H9 (cell line): ENCODE results near the gene SNCA. TPM values are rescaled to one million over a fixed set of nuclear protein-coding genes. Genes with fewer than 3 reads are reported as not detected.

ENCODE experiments used
- DNase-seq: peaks from one replicate; pipeline ENCODE4 v3.0.0-alpha.2; 2017
- H2AFZ ChIP-seq: one replicate; pipeline ENCODE4 v1.6.1; 2013; ENCODE audit warnings: mild to moderate bottlenecking, low read length, control low read depth, moderate library complexity
- H2AK5ac ChIP-seq: 2 replicates; pipeline ENCODE4 v1.6.1; 2013; ENCODE audit warnings: low read length, control low read depth, mixed read lengths; ENCODE audit not compliant: insufficient read length
- H2BK120ac ChIP-seq: one replicate; pipeline ENCODE4 v1.6.1; 2013; ENCODE audit warnings: low read depth, mild to moderate bottlenecking, low read length, control low read depth, inconsistent platforms; ENCODE audit not compliant: poor library complexity, severe bottlenecking
- H2BK12ac ChIP-seq: 2 replicates; pipeline ENCODE4 v1.6.1; 2013; ENCODE audit warnings: low read length, control low read depth, mixed read lengths, low read depth; ENCODE audit not compliant: insufficient read length
- H2BK15ac ChIP-seq: 2 replicates; pipeline ENCODE4 v1.6.1; 2013; ENCODE audit warnings: low read depth, low read length, control low read depth
- H2BK20ac ChIP-seq: one replicate; pipeline ENCODE4 v1.6.1; 2013; ENCODE audit warnings: low read depth, mild to moderate bottlenecking, low read length, control low read depth, inconsistent platforms; ENCODE audit not compliant: poor library complexity, severe bottlenecking
- H2BK5ac ChIP-seq: 2 replicates; pipeline ENCODE4 v1.6.1; 2013; ENCODE audit warnings: low read length, control low read depth, mixed read lengths; ENCODE audit not compliant: insufficient read length
- H3K14ac ChIP-seq: 2 replicates; pipeline ENCODE4 v1.6.1; 2013; ENCODE audit warnings: low read length, control low read depth; ENCODE audit not compliant: insufficient read depth
- H3K18ac ChIP-seq: 2 replicates; pipeline ENCODE4 v1.6.1; 2013; ENCODE audit warnings: low read depth, mild to moderate bottlenecking, mixed read lengths, low read length, control low read depth; ENCODE audit not compliant: insufficient read length
- H3K23ac ChIP-seq: 2 replicates; pipeline ENCODE4 v1.6.1; 2013; ENCODE audit warnings: low read length, control low read depth, mixed read lengths, low read depth; ENCODE audit not compliant: insufficient read length
- H3K23me2 ChIP-seq: 2 replicates; pipeline ENCODE4 v1.6.1; 2013; ENCODE audit warnings: low read depth, mild to moderate bottlenecking, mixed read lengths, low read length, control low read depth; ENCODE audit not compliant: insufficient read length, poor library complexity, severe bottlenecking
- H3K27ac ChIP-seq: 2 replicates; pipeline ENCODE4 v1.5.1; 2013; ENCODE audit warnings: low read length, control low read depth, mixed read lengths, low read depth; ENCODE audit not compliant: insufficient read length
- H3K27me3 ChIP-seq: 2 replicates; pipeline ENCODE4 v1.6.1; 2013; ENCODE audit warnings: low read length, control low read depth, inconsistent platforms; ENCODE audit not compliant: insufficient read depth
- H3K4ac ChIP-seq: 2 replicates; pipeline ENCODE4 v1.6.1; 2013; ENCODE audit warnings: low read depth, mild to moderate bottlenecking, control low read depth, inconsistent platforms, low read length, moderate library complexity
- H3K4me1 ChIP-seq: 2 replicates; pipeline ENCODE4 v1.6.1; 2013; ENCODE audit warnings: low read length, control low read depth, inconsistent platforms; ENCODE audit not compliant: insufficient read depth
- H3K4me2 ChIP-seq: 2 replicates; pipeline ENCODE4 v1.6.1; 2013; ENCODE audit warnings: low read length, control low read depth, mixed read lengths; ENCODE audit not compliant: insufficient read length, insufficient read depth
- H3K56ac ChIP-seq: 2 replicates; pipeline ENCODE4 v1.6.1; 2013; ENCODE audit warnings: low read depth, mild to moderate bottlenecking, mixed read lengths, low read length, control low read depth; ENCODE audit not compliant: insufficient read length
- H3K79me1 ChIP-seq: 2 replicates; pipeline ENCODE4 v1.6.1; 2013; ENCODE audit warnings: low read depth, mild to moderate bottlenecking, moderate library complexity, low read length, control low read depth, inconsistent platforms; ENCODE audit not compliant: insufficient read depth, poor library complexity, severe bottlenecking
- H3K79me2 ChIP-seq: 2 replicates; pipeline ENCODE4 v1.6.1; 2013; ENCODE audit warnings: low read length, control low read depth, inconsistent platforms; ENCODE audit not compliant: insufficient read depth
- H3K9ac ChIP-seq: 2 replicates; pipeline ENCODE4 v1.6.1; 2013; ENCODE audit warnings: low read length, control low read depth, mixed read lengths; ENCODE audit not compliant: insufficient read length; ENCODE audit errors: extremely low read depth
- H3K9me3 ChIP-seq: one replicate; pipeline ENCODE4 v1.6.1; 2013; ENCODE audit warnings: low read depth, low read length, inconsistent platforms; ENCODE audit not compliant: control insufficient read depth
- H3T11ph ChIP-seq: one replicate; pipeline ENCODE4 v1.6.1; 2013; ENCODE audit warnings: mild to moderate bottlenecking, low read length, control low read depth, inconsistent platforms
- H4K20me1 ChIP-seq: one replicate; pipeline ENCODE4 v1.6.1; 2013; ENCODE audit not compliant: control insufficient read depth, insufficient read length, insufficient read depth
- H4K5ac ChIP-seq: 2 replicates; pipeline ENCODE4 v1.6.1; 2013; ENCODE audit warnings: low read depth, mild to moderate bottlenecking, mixed read lengths, low read length, control low read depth; ENCODE audit not compliant: insufficient read length
- H4K8ac ChIP-seq: replicated peaks from 2 replicates; pipeline ENCODE4 v1.6.1; 2013; ENCODE audit warnings: low read length, control low read depth, mixed read lengths, low read depth; ENCODE audit not compliant: insufficient read length
- H4K91ac ChIP-seq: 2 replicates; pipeline ENCODE4 v1.6.1; 2013; ENCODE audit warnings: low read depth, mild to moderate bottlenecking, moderate library complexity, mixed read lengths, low read length, control low read depth; ENCODE audit not compliant: insufficient read length
- H3K27ac Mint-ChIP-seq, 3 experiments: 2 replicates in 2 of 3; 3 replicates in 1 of 3; pipeline ENCODE4 v1.8.0; 2020 to 2021; ENCODE audit warnings: mixed read lengths in 3 of 3, mild to moderate bottlenecking in 1 of 3, moderate library complexity in 1 of 3
- H3K27me3 Mint-ChIP-seq: 2 replicates; pipeline ENCODE4 v1.8.0; 2021; ENCODE audit warnings: low read depth, mild to moderate bottlenecking, moderate library complexity, mixed read lengths
- H3K36me3 Mint-ChIP-seq, 3 experiments: 2 replicates in 2 of 3; 3 replicates in 1 of 3; pipeline ENCODE4 v1.8.0; 2020 to 2021; ENCODE audit warnings: low read depth in 3 of 3, mixed read lengths in 3 of 3; ENCODE audit not compliant: insufficient read depth in 1 of 3
- H3K4me1 Mint-ChIP-seq, 2 experiments: 2 replicates each; pipeline ENCODE4 v1.8.0; 2020; ENCODE audit warnings: mixed read lengths in 2 of 2
- H3K4me3 Mint-ChIP-seq, 2 experiments: 2 replicates in 1 of 2; 3 replicates in 1 of 2; pipeline ENCODE4 v1.8.0; 2020 to 2021; ENCODE audit warnings: mild to moderate bottlenecking in 2 of 2, mixed read lengths in 2 of 2, moderate library complexity in 1 of 2
- H3K9me3 Mint-ChIP-seq, 2 experiments: 2 replicates in 1 of 2; 3 replicates in 1 of 2; pipeline ENCODE4 v1.8.0; 2020; ENCODE audit warnings: mild to moderate bottlenecking in 2 of 2, mixed read lengths in 2 of 2, moderate library complexity in 1 of 2
- CTCF ChIP-seq: fragments of 200-600 bp; sonication (generic); conservative IDR thresholded peaks from 3 replicates; pipeline ENCODE4 v1.8.0; 2021; ENCODE audit warnings: antibody characterized with exemption, mild to moderate bottlenecking
- WGBS: extraction: QIAGEN DNeasy Blood & Tissue Kit; methylation state at CpG from one replicate; pipeline ENCODE4 v1.1.7; 2013; ENCODE audit warnings: missing lambda C conversion rate, low lambda C conversion rate, mixed read lengths; ENCODE audit not compliant: insufficient read length; ENCODE audit errors: extremely low coverage; 5-methylcytosine and 5-hydroxymethylcytosine counted together
- total RNA-seq: library from RNA; stranded (reverse); gene quantifications from 2 replicates; pipeline ENCODE4 v1.2.1, GENCODE V29; 2021

SNCA gene
- total RNA-seq, 1 experiment from 2014 or later = 8.5 TPM

GRCh38 chr4:89757154-89757719, 79.7 kb downstream of the SNCA start:
- no peak overlapping the region for H2BK5ac ChIP-seq
- H2AK5ac ChIP-seq = no peak overlapping the region
- H3K9ac ChIP-seq = no peak overlapping the region
- no peak overlapping the region for H4K5ac ChIP-seq
- Mint-ChIP-seq H3K36me3 (no peaks in the 10 kb centered on the region), H3K4me3 (no peak overlapping the region), H3K27me3 (no peaks in the 10 kb centered on the region), H3K27ac (no peak overlapping the region), H3K4me1 (0 out of 4 replicates have a peak, but pooled peaks cover 0 to 4% of the 10 kb centered on the region in 2 experiments), H3K9me3 (no peaks in the 10 kb centered on the region)
- H3K23me2 ChIP-seq = no peaks in the 10 kb centered on the region
- no peak overlapping the region for H2BK15ac ChIP-seq
- no peaks in the 10 kb centered on the region for H3K79me2 ChIP-seq
- no peak overlapping the region for H3K4me2 ChIP-seq
- H3K27ac ChIP-seq = no peak overlapping the region
- H4K91ac ChIP-seq = no peak overlapping the region
- no peaks in the 10 kb centered on the region for H3K27me3 ChIP-seq
- no peaks in the 10 kb centered on the region for H4K20me1 ChIP-seq
- no peak for TF ChIP-seq CTCF
- no peak overlapping the region for H3K23ac ChIP-seq
- H3K79me1 ChIP-seq = no peaks in the 10 kb centered on the region
- DNase-seq = no peak
- no peak overlapping the region for H3K56ac ChIP-seq
- no peaks in the 10 kb centered on the region for H3K9me3 ChIP-seq
- no peak overlapping the region for H2BK20ac ChIP-seq
- H3K18ac ChIP-seq = no peak overlapping the region
- no peak overlapping the region for H2BK12ac ChIP-seq
- H3K14ac ChIP-seq = no peak overlapping the region
- WGBS = no CpG with 5 or more reads among the region's 4 CpGs
- H3T11ph ChIP-seq = no peak overlapping the region
- H3K4me1 ChIP-seq = no peaks in the 10 kb centered on the region
- no peak overlapping the region for H3K4ac ChIP-seq
- no peak overlapping the region for H2BK120ac ChIP-seq
- H4K8ac ChIP-seq = no peak overlapping the region
- H2AFZ ChIP-seq = no peak overlapping the region
